NCI-H748 (cell line): ENCODE measurements around the gene TP53I3.
A peak's percentile ranks its signal among the peaks of the same experiment; 100 is the strongest.
"Not testable (repeated sequence)": the region's sequence is repeated elsewhere in the genome, so short reads cannot be mapped to it uniquely, and the experiment has no call there.

Experiments
- DNase-seq: peaks from one replicate; lab custom pipeline; 2025; ENCODE audit not compliant: unreplicated experiment; lab: John Stamatoyannopoulos, UW

The TP53I3 gene, protein sequence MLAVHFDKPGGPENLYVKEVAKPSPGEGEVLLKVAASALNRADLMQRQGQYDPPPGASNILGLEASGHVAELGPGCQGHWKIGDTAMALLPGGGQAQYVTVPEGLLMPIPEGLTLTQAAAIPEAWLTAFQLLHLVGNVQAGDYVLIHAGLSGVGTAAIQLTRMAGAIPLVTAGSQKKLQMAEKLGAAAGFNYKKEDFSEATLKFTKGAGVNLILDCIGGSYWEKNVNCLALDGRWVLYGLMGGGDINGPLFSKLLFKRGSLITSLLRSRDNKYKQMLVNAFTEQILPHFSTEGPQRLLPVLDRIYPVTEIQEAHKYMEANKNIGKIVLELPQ

DNA sequence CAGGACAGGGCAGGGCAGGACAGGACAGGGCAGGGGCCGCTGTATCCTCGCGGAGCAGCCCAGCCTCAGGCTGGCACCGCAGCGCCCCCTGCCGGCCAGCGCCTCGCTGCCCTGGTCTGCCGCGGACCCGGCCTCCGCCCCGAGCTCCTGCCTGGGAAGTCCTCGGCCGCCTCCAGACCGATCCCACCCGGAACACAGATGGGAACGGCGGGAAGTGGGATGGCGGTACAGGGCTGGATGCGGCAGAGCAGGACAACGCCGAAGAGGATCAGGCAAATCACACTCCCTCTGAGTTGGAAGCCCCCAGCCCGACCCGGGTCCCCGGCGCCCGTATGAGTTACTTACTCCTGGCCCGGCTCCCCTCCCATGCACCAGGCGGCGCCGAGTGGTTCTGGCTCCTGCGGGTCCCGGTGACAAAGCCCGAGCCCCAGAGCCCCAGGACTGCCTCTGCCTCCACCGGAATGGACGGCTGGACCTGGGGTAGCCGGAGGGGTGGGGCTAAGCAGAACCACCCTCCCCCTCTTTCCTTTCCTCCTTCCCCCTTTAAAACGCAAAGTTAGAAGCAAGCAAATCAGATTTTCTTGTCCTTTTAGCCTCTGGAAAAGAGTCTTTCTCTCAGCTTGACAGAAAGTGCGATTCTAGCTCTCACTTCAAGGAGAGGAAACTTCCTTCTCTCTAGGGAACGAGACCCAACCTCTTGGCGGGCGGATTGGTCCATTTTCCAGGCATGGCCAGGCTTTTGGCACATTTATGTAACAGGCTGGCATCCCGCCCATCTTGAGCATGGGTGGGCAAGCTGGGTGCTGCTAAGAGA lies at the start of gene TP53I3:
Gene TP53I3 (minus strand): TSS at position 449 of the 814 bp plus-strand sequence. CDS start 508 bp downstream, outside the sequence.
- DNase-seq: peak; percentile 90

DNA sequence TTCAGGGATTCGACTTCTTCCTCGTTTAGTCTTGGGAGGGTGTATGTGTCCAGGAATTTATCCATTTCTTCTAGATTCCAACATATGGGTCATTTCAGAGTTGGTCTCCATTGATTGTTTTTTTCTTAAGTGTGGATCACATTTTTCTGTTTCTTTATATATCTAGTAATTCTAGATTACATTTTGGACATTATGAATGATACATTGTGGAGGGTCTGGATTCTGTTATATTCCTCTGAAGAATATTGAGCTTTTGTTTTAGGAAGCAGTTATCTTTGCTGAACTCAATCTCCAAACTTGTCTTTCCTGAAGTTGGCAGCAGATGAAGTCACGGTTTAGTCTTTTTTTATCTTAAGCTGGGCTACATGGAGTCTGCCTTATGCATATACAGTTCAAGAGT lies 47.9 kb upstream of the TP53I3 start:
- no peak for DNase-seq

DNA sequence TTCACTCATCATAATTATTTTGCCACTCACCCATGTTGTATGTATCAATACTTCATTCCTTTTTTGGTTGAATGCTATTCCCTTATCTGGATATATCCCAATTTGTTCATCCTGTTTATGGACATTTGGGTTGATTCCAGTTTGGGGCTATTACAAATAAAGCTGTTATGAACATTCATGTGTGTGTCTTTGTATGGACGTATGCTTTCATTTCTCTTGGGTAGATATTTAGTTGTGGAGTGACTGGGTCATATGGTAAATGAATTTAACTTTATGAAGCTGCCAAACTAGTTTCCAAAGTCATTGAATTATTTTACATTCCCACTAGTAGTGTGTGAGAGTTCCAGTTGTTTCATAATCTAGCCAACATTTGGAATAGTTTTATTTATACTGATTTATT lies 41.3 kb upstream of the TP53I3 start:
- no peak for DNase-seq

DNA sequence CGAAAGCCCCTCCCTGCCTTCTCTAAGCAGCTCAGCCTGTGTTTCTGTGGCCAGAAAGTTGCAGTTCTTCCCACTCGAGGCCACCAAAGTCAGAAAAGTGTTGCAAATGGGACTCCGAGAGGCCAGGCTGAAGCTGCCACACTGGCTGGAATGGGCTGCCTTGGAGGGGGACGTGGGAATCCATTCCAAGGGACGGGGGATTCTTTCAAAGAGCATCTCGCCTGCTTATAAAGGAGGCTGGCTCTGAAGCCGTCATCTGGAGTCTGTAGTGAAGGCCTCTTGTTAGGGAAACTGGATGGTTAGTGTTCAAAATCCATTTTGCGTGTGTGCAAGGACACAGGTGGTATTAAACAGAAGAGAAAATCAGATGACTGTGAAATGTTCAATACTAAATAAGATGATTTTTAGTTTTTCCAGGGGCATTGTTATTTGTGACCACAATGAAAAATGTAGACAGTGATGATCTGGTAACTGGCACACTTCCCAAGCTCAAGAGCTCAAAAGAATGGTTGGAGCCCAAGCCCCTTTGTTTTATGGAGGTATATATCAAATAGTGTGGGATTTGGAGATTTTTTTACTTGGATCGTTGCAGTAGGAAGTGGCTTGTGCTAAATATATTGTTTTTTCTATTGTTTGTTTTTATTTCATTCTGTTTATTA lies 39.4 kb upstream of the TP53I3 start:
- DNase-seq: peak; percentile 68

DNA sequence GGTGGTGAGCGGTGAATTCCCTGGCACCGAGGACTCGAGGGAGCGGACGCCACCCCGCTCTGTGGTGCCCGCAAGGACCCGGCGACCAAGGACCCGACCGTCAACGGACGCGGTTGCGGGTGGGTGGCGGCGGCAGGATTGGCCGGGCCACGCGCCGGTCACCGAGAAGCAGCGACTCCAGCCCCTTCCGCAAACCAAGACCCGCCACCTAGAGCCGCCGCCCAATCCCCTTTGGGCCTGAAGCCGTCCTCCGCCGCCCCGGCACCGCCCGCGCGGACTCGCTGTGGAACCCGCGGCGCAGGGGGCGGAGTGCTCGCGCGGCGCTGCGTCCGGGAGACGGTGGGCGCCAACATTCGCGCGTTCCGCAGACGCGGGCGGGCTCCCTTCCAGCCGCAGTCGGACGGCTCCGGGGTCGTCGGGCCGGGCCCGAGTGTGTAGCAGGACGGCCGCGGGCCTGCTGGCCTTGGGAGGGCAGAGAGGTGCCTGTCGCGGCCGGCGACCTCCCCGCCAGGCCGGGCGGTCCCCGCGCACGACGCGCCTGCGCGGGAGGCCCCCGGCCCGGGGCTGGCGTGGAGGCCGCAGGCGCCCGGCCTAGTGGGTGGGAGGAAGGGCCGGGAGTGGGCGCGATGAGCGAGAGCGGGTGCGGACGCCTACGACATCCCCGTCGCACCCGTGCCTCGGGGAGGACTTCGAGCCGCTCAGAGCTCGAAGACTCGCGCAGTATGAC lies 38.7 kb upstream of the TP53I3 start, which contains the start of the genes FAM228B and PFN4:
Gene FAM228B (plus strand): TSS at position 275 of the 727 bp plus-strand sequence. CDS start 893 bp downstream, outside the sequence.
Gene PFN4 (minus strand): TSS at position 140 of the 727 bp plus-strand sequence. CDS start 799 bp downstream, outside the sequence.
- DNase-seq: peak; percentile 91

DNA sequence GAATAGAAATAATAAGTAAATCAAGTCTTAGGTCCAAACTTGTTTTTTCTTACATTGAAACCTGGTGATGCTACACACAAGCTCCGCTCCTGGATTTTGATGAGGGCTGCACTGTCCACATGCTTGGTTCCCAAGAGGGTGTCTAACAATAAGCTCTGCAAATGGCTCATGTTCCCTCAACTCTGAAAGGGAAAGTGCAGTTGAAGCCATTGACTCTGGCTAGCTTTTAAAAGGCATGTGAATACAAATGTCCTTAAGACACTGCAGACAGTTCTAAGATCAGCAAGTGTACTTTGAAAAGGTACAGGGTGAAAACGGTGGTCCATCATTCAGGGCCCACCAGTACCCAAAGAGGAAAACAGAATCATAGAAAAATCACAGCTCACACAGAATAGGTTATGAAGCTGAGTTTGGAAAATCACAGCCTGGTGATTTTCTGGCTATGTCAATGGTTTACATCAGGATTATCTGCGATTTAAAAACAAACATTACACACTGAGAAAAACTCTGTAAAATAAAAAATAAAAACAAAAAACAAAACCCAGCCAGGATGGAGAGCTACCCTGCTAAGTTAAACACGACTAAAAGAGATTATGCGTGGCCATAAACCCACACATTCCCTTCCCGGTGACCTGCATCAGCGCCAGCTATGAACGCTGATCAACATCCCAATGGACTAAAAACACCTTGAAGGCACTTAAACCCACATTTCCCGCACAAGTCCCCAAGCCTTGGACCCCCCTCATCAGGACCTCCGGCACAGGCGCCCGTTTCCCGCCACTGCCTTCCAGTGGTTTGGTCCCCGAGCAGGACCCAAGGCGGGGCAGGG lies 37.9 kb upstream of the TP53I3 start:
- peak; percentile 26 for DNase-seq

DNA sequence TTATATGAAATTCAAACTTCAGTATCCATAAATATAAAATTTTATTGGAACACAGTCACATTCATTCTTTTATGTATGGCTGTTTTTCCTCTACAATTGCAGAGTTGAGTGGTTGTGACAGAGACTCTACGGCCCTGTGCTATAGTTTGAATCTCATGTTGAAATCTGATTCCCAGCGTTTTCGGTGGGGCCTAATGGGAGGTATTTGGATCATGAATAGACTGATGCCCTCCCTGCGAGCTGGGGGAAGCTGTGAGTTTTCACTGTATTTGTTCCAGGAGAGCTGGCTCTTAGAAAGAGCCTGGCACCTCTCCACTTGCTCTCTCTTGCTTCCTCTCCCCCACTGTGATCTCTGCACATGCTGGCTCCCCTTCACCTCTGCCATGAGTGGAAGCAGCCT lies 36.8 kb upstream of the TP53I3 start:
- DNase-seq: peak; percentile 24

DNA sequence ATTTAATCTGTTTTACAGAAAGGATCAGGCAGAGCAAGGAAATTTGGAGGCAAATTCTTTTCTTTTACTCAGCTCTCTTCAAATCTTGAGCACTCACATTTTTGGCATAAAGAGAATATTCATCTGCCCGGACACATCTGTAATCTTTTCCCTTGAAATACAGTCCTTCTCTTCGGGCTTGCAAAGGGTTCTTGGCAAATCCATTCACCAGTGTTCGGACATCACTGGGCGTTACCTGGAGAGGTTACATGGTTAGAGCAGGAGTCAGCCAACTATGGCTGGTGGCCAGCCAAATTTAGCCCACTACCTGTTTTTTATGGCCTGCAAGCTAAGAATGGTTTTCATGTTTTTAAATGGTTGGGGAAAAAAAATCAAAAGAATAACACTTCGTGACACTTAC lies 36.4 kb upstream of the TP53I3 start:
- no peak for DNase-seq

DNA sequence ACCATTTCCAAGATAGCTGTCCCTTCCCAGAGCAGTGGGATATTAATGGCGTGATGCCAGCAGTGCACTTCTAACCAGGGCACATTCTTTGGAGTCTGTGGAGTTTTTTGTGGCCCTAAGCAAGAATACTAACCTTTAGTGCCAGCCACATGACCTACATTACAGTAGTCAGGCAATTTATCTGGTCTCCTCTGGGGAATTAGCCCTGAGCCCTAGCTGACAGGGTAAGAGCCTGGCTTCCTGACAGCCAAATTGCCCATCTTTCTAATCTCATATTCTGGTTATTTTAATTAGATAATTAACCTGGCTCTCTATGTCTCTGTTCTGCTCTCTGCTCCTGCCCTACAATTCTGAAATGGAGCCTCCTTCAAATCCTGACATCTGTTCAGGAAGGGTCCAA lies 33.3 kb upstream of the TP53I3 start:
- no peak for DNase-seq

DNA sequence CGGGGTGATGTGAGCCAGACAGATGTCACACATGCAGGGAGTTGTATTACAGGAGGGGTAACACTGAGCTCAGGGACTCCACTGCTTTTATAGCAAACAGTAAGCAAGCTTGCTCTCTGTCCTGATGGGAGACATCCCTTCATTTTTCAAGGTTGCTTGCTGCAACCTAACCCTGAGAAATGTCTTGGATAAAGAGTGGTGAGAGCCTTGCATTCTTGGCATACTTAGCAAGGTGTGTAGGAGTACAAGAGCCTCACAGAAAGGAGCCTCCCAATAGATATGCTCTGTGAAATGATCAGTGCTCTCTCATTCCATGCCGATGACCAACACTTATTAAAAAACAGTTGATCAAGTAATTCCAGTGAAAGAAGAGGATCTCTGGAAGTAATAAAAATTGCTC lies 30.4 kb upstream of the TP53I3 start:
- DNase-seq: no peak

DNA sequence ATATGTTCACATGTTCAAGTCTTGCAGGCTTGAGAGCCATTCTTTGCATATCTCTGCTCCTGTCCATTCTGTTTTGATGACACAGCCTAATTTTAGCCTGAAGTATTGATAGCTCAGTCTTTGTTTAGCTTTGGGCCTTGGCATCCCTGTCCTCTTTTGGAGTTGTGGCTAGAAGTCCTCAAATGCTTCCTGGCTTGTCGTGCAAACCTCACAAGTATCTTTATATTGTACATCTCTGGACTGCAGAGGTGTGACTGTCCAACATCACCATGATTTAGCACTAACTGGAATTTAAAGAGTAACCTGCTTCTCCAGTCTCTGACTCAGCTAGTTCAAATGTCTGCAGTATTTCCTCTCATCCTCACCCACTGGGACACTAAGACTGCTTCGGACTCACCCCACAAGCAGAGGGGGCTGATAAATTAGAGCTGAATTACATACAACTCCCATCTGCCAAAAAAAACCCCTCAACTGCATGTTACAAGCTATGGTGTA lies 26.8 kb upstream of the TP53I3 start:
- no peak for DNase-seq

DNA sequence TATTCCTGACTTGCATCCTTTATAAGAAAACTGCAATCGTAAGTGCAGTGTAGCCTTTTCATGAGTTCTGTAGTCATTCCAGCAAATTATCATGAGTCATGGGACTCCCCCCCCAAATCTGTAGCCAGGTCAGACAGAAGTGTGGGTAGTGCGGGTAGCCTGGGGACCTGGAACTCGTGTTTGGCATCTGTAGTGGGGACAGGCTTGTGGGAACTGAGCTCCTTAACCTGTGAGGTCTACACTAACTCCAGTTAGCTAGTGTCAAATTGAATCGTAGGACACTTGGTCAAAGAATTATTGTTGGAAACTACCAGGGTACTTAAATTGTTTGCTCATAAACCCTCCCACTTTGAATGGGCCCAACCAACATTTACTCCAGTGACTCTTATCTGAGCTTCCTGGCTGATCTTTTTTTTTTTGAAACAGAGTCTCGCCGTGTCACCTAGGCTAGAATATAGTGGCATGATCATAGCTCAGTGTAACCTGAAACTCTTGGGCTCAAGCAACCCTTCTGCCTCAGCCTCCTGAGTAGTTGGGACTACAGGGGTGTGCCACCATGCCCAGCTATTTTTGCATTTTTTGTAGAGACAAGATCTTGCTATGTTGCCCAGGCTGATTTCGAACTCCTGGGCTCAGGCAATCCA lies 26.1 kb upstream of the TP53I3 start:
- no peak for DNase-seq

DNA sequence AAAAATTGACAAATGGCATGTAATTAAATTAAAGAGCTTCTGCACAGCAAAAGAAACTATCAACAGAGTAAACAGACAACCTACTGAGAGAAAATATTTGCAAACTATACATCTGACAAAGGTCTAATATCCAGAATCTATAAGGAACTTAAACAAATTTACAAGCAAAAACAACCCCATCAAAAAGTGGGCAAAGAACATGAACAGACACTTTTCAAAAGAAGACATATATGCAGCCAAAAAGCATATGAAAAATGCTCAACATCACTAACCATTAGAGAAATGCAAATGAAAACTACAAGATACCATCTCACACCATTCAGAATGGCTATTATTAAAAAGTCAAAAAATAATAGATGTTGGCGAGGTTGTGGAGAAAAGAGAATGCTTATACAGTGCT lies 24.8 kb upstream of the TP53I3 start:
- not testable (repeated sequence) for DNase-seq

DNA sequence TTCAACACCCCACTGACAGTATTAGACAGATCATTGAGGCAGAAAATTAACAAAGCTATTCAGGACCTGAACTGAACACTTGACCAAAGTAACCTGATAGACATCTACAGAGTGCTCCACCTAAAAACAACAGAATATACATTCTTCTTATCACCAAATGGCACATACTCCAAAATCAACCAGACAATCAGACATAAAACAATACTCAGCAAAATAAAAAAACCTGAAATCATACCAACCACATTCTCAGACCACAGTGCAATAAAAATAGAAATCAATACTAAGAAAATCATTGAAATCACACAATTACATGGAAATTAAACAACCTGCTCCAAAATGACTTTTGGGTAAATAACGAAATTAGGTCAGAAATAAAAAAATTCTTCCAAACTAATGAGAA lies 22.7 kb upstream of the TP53I3 start:
- DNase-seq: no peak

DNA sequence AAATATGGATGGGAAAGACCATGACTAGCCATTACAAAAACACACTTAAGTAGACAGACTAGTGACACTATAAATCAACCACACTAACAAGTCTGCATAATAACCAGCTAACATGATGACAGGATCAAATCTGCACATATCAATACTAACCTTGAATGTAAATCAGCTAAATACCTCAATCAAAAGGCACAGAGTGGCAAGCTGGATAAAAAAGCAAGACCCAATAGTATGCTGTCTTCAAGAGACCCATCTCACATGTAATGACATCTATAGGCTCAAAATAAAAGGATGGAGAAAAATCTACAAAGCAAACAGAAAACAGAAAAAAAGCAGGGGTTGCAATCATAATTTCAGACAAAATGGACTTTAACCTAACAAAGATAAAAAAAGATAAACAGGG lies 22.2 kb upstream of the TP53I3 start:
- no peak for DNase-seq

DNA sequence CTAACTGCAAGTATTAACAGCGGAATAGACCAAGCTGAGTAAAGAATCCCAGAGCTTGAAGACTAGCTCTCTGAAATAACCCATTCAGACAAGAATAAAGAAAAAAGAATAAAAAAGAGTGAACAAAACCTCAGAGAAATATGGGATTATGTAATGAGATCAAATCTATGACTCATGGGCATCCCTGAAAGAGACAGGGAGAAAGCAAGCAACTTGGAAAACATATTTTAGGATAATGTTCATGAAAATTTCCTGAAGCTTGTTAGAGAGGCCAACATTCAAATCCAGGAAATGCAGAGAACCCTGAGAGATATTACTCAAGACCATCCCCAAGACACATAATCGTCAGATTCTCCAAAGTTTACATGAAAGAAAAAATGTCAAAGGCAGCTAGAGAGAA lies 21.2 kb upstream of the TP53I3 start:
- DNase-seq: no peak

DNA sequence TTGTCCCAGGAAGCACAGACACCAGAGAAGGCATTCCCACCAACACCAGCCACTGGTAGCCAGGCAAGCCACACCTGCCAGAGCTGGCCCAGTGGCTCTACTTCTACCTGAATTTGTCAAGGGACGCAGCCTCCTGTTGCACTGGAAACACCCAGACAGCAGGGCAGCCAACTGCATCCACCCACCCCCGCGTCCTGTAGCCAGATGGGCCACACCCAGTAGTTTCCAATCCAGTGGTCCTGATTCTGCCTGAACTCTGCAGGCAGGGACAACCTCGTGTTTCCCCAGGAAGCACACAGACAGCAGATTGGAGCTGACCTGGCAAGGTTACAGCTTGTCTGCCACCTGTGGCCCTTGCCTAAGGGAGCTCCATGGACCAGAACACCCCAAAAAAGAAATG lies 20.3 kb upstream of the TP53I3 start:
- DNase-seq: no peak

DNA sequence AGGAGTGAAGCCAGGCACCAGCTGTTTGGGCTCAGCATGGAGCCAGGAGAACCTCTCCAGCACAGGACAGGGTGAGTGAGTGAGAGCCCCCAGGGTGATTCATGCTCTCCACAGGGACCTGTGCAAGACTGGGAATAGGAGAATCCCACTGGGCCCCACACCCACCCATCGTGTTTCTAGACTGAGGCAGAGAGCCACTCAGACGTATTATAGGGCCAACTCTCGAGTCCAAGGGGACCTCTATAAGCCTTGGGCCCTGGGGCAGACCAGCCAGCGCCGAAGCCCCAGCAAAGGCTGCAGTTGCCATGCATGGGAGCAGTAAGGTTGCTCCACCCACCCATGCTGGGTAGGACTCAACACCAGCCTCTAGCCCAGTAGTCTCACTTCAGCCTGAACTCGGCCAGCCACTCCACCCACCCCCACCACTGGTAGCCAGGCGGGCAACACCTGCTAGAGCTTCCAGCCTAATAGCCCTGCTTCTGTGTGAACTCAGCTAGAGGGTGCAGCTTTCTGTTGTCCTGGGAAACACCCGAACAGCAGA lies 19.5 kb upstream of the TP53I3 start:
- no peak for DNase-seq

DNA sequence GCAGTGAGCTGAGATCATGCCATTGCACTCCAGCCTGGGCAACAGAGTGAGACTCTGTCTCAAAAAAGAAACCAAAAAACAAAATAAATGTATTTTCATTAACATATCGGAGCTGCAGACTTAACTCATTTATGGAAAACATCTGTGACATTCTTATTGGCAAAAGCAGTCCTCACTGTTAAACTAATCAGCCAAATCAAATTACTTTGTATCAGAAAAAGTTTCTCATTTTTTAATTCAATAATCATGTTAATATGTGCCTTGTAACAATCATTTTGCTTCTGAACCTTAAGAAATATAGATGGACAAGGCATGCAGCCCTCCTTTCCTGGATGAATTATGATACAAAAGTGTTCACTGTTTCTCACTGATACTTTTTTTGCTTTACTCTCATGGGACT lies 18.0 kb upstream of the TP53I3 start:
- DNase-seq: no peak
